ENCODE data around the gene FBXL15.

Gene FBXL15

DNA sequence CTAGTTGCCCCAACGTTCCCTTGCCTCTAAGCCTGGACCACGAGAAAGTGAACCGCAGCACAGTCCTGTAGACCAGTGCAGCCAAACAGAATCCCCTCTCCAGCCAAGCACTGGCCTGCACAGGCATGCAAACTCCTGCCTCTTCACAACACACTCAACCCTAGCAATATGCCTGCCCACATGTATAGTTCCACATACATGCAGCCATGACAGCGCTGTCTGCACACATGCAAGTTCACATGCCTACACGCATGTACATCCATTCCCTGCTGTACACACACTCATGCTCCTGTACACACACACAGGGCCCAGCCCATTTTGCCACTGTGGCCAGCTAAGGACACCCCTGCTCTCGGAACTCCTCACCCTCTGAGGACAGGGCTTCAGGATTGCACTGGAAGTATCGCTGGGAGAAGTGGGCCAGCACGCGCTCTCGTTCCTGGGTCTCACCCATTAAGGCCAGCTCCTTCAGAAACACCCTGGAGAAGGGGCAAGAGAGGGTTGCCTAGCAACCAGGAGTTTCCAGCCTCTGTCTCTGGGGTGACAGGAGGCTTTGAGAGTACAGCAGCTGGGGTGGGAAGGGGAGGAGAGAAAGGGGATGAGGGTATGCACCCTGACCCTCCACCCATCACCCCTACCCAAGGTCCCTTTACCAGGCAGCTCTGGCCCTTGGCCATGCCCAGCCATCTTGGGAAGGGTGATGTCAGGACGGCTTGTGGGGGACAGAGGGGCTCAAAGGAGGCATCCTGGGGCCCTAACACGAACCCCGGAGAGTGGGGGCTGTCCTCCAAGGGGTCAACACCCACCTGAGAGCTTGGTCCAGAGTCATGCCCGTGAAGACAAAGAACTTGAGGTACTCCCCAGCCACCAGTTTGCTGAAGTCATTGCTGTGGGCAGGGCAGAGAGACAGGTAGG, 9.0 kb upstream of the FBXL15 start:
- no peak for DNase-seq

GRCh38 chr10:102412293-102412692, 8.3 kb upstream of the FBXL15 start:
- DNase-seq, result no peak

GRCh38 chr10:102413053-102413705, 7.5 kb upstream of the FBXL15 start:
- DNase-seq, result peak; percentile 64

DNA sequence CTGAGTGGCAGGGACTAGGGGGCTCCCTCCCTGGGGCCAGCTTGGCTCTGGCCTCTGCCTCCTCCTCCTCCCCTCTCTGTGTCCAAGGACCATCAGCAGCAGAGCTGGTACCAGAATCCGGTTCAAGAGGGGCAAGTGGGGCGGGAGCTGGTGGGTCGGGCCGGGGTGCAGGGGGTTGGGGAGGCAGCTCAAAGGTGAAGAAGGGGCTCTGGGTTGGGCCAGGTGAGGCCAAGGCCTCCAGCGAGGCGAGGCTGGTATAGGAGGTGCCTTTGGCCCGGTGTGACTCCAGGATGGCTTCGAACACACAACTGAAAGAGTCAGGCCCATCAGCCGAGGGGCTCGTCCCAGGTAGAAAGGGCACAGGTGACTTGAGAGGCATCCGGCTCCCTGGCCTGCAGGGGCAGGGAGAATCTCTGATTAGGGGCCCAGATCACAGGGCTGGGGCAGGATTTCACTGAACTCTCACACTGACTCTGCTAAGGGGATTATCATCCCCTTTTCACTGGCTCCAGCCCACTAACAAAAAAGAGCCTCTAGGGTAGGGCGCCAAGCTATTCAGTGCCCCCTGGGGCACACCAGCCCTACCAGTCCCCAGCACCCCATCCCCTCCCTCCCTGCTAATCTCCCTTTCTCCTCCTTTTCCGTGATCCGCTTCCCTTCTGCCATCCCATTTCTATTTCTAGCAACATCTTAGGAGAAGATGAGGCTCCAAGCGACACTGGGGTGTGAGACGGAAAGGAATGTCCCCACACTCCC, 6.7 kb upstream of the FBXL15 start:
- no peak for DNase-seq

DNA sequence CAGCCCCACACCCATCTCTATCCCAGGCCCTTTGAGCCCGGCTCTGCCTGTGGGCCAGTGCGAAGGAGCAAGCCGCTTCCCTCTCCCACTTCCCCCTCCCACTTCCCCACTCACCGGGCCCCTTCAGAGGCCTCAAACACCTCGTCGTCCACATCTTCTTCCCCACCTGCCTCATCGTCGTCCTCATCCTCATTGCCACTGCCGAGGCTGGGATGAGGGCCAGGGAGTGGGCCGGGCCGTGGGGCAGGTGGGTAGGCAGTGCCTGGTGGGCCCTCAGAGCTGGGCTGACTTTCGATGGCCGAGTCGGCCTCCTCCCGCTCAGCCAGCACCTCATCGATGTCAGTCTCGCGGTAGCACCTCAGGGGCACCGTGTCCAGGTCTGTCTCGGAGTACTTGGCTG, 5.9 kb upstream of the FBXL15 start:
- DNase-seq, result no peak

DNA sequence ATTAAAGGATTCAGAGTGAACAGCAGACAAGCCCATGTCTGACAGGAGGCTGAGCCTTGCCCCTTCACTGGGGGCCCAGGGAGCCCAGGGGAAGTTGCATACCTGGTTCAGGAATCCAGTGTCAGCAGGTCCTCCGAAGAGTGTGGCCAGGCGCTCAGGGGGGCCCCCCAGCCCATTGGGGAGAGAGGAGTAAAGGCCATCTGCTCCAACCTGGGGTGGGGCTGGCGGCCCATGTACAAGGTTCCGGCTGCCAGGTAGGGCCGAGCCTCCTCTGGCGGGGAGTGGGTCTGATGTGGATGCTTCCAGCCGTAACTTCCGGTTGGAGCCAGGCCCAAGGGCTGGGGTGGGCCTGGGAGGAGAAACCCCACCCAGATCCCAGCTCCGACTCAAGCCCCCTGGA, 4.4 kb upstream of the FBXL15 start:
- no peak for DNase-seq

DNA sequence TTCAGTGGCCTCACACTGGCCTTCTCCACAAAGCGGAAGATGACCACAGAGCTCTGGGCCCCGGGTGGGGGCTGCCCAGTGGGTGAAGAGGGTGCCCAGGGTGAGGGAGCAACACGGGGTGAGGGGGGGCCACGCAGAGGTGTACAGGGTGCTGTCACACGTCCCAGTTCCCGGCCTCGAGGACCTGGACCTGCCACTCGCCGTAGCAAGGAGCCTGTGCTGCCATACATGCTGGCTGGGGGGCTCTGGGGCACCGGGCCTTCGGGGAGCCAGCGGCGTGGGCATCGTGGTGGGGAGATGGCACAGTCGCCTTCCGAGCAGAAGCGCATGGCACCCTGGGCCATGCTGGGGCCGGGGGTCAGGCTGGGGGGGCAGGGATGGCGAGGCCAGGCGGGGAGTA, 3.9 kb upstream of the FBXL15 start:
- DNase-seq, result no peak

DNA sequence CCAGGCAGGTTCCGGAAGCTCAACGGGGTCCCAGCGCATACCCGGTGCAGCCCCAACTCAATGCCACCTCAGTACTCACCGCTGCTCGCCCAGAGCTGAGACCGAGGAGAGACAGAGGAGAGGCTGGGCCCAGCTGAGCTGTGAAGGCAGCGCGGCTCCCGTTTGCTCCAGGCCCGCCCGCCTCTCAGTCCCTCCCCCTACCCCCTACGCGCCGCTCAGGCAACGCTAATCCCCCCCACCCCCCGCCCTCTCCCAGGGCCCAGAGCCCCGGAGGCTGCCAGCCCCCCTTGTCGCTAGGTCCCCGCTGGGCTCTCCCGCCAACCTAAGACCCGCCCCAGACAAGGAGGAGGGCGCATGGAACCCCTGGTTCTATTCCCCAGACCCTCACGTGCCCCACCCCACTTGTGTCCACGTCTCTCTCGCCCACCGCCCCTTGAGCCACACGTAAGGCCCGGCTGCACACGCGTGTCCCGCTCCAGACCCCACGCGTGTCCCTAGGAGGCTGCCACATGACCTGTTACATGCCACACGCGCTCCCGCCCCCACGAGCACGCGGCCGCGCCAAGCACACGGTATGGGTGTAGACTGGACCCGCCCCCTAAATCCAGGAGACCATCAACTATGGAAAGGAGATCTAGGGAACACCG, 1.9 kb upstream of the FBXL15 start, which contains the start of gene PSD:
TSS of gene PSD (minus strand) at position 164 of the 647 bp plus-strand sequence. CDS start 1,747 bp downstream, outside the sequence.
- no peak for DNase-seq

- peak; percentile 73 for DNase-seq
Measured at GRCh38 chr10:102419269-102420180, 1.1 kb upstream of the FBXL15 start.

GRCh38 chr10:102420181-102420713, 389 bp upstream of the FBXL15 start:
- DNase-seq, result no peak

DNA sequence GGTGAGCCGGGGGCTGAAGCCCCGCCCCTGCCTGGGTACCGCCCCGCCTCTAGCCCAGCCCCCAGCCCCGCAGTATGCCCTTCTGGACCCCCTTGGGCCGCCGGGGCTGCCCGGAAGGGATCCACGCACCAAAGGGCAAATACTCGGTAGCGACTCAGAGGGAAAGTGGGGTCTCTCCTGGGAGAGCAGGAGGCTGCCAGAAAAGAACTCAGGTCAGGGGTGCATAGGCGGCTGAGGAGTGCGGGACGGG, 796 bp downstream of the FBXL15 start:
- DNase-seq, result no peak

DNA sequence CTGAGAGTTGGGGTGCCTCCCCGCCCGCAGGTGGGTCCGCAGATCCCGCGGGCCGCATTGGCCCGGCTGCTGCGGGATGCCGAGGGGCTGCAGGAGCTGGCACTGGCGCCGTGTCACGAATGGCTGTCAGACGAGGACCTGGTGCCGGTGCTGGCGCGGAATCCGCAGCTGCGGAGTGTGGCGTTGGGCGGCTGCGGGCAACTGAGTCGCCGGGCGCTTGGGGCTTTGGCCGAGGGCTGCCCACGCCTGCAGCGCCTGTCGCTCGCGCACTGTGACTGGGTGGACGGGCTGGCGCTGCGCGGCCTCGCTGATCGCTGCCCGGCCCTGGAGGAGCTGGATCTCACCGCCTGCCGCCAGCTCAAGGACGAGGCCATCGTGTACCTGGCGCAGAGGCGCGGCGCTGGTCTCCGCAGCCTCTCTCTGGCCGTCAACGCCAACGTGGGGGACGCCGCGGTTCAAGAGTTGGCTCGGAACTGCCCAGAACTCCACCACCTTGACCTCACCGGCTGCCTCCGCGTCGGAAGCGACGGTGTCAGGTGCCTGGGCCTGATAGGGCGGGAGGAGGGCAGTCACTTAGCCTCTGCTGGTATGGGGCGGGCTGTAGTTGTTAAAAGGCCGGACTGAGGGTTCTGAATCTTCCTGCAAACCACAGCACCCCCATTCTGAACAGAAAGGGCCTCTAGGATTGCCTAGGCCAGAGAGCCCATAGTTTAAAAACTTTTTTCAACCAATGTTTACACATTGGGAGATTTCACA, 1.3 kb downstream of the FBXL15 start:
- peak; percentile 29 for DNase-seq

DNA sequence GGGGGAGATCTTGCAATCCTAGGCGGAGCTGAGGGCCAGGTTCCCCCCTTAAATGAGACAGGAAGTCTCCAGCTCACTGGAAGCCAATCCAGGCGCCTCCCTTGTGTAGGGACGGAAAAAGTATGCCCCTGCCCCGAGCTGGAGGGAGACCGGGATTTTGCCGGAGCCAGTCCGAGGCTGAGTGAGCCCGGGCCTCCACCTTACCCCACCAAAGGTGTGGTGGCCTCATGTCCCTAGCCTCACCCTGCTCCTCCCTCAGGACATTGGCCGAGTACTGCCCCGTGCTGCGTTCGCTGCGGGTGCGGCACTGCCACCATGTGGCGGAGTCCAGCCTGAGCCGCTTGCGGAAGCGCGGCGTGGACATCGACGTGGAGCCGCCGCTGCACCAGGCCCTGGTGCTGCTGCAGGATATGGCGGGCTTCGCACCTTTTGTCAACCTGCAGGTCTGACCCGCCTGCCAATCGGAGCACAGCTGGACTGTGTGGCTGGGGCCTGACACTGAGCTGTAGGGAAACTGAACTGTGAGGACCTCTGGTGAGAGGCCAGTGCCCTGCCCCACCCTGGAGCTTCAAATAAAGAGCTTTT, 2.0 kb downstream of the FBXL15 start:
- peak; percentile 58 for DNase-seq

- no peak for DNase-seq
Measured at GRCh38 chr10:102423372-102423968, 2.8 kb downstream of the FBXL15 start.

GRCh38 chr10:102424145-102424544, 3.5 kb downstream of the FBXL15 start:
- DNase-seq, result no peak

- no peak for DNase-seq
Measured at GRCh38 chr10:102424916-102425315, 4.3 kb downstream of the FBXL15 start.

GRCh38 chr10:102425444-102425843, 4.8 kb downstream of the FBXL15 start:
- no peak for DNase-seq

GRCh38 chr10:102426803-102427287, 6.2 kb downstream of the FBXL15 start:
- no peak for DNase-seq

DNA sequence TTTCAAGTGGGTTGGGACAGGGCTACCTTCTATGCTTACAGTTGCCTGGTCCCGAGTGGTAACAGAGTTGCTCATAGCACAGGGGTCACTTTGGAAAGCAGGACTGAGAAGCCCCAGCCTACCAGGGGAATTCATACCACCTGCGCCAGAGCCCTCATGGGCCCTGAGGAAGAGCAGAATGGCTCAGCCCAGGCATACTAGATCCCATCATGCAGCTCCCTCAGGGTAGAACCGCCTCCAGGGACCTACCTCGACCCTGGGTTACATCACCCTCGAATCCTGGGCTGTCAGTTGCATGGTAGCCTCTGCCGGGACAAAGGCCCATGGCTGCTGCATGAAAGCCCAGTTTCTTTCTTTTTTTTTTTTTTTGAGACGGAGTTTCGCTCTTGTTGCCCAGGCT, 8.8 kb downstream of the FBXL15 start:
- DNase-seq, result no peak

All from CD4-positive, alpha-beta T cell treated with Interleukin-10 for 1 hour (primary cell).